Right lung (tissue), 5 donors: ENCODE data around the gene MAFG. TPM values are rescaled to one million over a fixed set of nuclear protein-coding genes. Genes with fewer than 3 reads are reported as not detected.

Experiments used
- DNase-seq, 2 donors: peaks; one replicate each; pipeline ENCODE4 v3.0.0-alpha.2; 2013
- polyA plus RNA-seq, 5 donors: library from polyadenylated mRNA; unstranded; fragments of 120-200 nt; gene quantifications; one replicate each; pipeline versions ENCODE4 v1.2.1 to v1.2.3, GENCODE V29; 2013; ENCODE audit warnings: inconsistent platforms in 1 of 5, low replicate concordance in 1 of 5; ENCODE audit not compliant: insufficient read length in 5 of 5, insufficient read depth in 1 of 5

Gene MAFG
- polyA plus RNA-seq, 5 donors: 7.1 to 13.4 (median 9.7) TPM

DNA sequence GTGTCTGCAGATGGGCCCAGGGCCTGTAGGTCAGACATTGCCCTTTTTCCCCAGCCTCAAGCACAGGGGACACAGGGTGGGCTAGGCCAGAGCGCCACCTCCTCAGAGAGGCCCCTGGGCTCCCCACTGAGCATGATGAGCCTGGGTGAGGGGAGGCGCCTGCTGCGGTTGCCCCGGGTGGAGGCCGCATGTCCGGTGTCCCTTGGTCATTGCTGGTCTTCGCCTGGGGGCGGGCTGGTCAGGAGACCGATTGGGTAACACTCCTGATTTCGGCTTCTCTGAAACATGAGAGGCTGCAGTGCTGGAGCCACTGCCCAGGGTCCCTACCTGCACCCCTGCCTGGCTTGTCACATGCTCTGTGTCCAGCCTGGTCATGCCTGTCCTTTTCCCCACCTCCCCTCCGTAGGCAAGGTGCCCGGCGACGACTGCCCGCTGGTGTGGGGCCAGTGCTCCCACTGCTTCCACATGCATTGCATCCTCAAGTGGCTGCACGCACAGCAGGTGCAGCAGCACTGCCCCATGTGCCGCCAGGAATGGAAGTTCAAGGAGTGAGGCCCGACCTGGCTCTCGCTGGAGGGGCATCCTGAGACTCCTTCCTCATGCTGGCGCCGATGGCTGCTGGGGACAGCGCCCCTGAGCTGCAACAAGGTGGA lies 27.9 kb downstream of the MAFG start:
- DNase-seq: no peak

DNA sequence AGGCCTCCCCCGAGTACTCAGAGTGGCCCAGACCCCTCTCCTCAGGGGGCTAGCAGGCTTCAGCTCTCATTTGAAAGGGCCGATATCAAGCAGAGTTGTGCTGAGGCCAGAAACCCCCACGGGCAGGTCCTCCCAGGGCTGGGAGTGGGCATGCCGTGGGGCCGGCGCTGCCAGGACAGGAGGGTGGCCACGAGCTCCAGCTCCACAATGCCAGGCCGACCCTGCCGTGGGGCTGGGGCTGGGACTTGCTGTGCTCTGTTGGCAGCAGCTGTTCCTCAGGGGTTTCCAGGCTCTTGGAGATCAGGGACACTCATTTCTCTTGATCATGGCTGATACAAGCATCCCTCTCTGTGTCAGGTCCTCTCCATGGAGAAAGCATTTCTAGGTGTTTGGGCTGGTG lies 28.6 kb downstream of the MAFG start:
- DNase-seq: no peak

DNA sequence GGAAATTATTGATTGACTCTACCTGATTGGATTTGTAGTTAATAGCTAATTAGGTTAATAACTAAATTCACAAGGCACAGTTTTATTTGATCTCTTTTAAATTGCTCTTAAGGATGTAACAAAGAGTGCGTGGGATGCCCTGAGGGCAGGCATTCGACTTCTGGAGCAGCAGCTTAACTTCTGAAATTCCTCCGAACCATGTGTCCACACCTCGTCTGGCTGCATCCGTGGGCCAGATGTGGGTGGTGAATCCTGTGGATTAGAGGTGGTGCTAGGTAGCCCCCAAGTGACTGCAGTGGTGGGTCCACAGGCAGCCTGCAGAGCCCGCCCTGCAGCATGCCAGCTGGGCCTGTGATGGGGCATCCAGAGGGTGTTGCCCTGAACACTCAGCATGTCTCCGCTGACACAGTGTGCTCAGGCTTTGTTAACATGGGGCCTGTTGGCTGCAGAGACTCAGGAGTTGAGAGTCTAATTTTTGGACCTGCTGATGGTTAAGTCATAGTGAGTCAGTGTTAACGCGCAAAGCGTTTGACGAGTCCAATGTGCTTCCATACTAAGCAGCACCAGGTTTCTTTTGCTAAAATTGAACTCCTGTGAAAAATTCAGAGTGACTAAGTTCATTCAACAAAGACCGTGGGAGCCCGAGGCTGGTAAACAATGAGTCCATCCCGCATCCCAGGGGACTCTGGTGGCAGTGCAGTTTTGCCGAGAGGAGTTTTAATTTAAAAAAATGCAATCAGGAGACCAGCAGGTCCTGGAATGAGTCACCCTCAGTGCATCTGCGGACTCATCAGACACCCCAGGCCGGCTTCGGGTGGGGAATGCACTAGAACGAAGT lies 29.3 kb downstream of the MAFG start:
- no peak for DNase-seq

DNA sequence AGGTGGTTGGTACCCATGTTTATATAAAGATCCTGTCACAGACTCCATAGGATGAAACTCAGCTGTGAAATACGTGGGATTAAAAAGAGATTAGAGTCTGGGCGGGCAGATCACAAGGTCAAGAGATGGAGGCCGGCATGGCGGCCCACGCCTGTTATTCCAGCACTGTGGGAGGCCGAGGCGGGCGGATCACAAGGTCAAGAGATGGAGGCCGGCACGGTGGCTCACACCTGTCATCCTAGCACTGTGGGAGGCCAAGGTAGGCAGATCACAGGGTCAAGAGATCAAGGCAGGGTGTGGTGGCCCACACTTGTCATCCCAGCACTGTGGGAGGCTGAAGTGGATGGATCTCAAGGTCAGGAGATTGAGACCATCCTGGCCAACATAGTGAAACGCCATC lies 32.1 kb downstream of the MAFG start:
- DNase-seq: no peak

DNA sequence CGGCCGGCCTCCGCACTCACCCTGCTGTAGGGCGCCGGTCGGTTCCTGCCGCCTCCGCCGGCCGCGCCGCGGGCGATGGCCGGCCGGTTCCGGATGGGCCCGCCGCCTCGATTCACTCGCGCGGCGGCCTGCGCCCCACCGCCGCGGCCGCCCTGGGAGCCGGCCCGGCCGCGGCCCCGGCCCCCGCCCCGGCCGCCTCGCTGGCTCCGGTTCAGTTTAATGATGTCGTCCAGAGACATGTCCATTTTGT lies 36.3 kb downstream of the MAFG start:
- DNase-seq: no peak

DNA sequence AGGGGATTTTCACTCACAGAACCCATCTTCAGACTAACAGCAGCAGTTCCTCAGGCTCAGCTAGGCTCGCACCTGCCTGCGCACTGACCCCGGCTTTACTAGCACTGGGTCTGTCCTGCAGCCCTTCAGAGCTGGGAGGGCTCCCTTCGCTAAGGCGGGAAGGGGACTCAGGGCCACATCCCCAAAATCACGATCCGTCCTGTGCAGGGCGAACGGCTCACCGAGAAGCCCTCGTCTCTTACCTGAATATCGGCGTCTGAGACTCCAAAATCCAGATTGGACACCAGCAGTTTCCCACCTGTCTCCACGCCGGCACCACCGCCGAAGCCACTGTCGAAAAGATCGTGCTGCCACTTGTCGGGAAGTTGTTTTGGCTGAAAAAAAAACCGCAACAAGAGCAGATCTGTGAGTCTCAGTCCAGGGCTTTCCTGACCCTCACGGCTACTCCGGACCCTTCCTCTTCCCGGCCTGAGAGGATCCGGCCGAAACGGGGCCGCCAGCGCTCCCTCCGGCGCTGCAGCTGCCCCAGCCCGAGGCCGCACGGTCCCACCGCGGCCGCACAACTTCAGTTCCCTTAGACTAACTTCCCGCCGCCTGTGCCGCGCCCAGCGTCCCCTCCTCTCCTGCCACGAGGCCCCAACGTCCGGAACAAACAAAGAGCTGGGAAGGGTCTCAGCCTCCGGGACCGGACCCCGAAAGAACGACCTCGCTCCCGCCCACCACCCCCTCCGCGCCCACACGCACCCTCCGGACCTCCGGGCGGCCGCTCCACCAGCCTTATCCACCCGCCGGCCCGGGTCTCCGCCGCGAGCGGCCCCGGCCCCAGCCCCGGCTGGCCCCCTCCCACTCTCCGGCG lies 36.9 kb downstream of the MAFG start:
- no peak for DNase-seq

DNA sequence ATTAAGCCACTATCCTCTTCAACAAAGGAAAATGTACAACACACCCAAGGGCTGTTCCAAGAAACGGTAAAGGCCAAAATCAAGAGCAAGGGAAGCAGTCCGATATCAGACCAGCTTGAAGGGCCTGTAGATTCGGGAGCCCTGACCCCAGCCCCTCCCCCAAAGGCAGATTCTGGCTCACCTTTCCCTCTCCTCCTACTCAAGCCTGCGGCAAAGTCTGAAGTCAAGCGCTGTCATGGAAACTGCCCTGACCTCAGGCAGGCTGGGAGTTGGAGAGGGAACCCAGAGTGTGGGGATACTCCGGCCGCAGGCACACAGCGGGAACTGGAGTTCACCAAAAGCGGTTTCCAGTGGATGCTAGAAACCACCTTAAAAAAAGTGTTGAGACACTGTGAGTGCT lies 37.9 kb downstream of the MAFG start:
- DNase-seq: no peak

DNA sequence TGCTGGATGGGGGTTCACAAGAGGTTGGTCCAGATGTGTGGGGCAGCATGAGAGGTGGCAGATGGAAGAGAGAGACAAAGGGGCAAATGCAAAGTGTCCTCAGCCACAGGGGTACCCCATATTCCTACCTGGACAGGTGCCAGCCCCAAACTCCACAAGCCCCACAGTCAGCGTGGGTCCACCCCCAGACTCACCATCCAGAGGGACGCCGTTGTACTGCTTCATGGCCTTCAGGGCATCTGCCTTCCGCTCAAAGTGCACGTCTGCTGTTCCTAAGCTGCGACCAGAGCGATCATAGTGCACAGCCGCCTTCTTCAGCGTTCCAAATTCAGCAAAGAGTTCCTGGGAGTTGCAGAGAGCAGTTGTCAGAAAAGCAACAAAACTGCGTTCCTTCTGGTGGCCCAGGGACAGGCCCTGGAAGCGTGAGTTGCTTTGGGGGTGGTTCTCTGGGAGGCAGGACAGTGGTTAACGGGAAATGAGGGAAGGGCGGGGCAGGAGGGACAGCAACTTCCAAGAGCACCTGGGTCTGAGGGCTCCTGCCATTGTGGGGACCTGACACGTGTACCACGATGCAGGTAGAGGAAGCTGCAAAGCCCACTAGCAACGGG lies 38.4 kb downstream of the MAFG start:
- no peak for DNase-seq

DNA sequence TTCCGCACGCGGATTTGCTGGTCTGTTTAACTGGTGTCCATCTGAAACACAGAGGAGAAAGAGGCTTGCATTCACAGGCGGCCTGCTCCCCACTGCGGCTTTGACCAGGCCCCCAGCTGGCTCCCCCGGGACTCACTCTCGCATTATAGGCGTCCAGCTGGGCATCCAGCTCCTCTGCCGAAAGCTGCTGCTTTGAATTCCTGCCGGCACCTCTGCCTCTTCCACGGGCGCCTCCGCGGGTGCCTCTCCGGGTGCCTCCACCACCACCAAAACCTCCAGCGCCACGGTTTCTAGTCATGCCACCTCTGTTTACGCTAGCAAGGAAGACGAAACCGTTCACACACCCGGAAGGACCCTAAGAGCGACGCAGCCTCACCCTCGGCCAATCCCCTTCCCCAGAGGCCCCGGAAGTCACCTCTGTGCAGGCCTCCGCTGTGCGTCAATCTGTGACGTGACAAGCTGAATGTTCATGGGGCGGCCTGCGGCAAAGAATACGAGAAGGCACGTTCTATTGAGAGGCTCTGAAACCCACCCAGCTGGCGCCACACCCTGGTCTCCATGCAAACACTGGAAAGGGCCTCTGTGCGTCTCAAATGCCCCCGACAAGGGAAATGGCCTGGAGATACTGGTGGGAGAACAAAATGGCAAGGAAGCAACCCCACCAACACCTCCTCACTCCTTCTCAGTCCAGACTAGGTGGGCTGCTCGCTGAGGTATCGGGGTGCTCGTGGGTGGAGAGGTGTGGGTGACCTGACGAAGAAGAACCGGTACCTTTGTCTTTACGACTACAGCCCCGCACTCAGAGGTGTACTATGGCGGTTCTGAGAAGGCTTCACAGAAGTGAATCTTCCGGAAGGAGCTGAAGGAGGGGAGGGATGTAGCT lies 39.2 kb downstream of the MAFG start:
- no peak for DNase-seq

DNA sequence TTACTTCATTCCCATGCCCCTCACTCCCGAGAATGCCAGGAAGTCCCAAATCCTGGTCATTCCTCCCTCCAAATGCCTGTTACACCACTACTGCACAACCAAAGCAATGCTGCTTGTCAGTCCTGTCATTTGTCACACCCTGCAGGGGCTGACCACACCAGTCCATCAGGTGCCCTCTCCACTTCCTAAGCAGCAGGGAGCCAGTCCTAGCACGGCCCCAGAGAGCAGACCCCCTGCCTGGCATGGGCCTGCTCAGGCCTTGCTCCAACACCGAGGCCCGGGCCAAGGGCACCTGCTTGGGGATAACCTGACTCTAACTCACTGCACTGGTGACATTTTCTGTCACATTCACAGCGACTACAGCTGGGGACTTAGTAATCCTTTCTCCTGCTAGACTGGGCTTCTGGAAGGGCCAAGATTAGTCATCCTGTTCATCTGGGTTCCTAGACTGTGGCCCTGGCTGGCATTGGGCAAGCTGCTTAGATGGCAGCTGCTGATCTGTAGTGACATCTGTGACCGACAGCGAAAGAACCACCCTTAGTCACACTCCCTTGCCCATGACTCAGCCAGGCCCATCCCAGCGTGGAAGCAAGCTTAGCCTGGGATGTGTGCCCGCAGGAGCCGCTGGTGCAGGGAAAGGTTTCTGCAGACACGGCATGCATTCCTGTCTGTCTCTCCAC lies 41.5 kb downstream of the MAFG start:
- DNase-seq: no peak

DNA sequence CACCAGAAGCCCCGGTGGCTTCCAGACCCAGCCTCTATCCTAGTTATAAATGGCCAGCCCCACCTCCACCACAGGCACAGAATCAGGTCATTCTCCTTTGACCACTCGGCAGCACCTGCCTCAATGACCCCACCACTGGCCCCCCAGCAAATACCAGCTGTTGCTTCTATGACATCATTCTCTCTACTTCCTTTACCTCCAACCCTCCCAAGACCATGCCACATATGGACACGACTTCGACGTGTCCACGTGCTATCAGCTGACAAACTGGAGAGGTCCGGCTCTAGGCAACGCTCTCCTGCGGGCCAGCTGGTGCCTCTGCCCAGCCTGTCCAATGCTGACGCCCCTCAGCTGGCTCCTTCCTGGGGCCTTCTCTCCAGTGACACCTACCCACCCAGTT lies 42.1 kb downstream of the MAFG start:
- DNase-seq: no peak

DNA sequence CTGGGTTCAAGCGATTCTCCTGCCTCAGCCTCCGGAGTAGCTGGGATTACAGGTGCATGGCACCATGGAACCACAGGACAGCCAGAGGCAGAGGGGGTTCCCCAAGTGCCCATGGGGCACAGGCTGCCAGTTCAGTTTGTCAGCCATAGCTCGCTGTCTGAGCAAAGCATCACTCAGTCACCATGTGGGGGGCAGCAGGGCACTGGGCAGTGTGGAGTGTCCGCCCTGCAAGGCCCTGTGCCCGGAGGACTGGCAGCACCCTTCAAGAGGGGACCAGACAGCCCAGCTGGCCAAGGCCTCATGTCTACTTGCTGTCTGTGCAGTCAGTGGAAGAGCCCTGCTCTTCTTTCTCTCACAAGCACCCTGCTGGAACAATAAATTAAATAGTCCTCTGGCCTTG lies 42.6 kb downstream of the MAFG start:
- DNase-seq: no peak

DNA sequence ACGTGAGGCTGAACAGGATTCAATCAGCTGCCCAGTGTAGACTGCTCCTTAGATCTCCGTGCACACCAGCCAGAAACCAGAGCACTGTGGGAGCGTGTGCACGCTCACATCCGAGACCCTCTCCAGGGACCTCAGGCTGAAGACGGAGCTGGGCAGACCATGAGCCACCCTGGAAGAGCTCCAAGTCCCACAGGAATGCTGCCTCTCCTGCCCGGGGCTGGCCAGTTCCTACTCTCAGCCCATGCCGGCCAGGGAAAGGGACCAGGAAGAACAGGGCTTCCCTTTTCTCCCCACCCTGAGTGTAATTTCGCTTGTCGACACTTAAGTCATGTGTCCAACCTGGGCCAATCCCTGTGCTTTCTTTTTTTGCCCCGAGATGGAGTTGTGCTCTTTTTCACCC lies 43.0 kb downstream of the MAFG start:
- no peak for DNase-seq

DNA sequence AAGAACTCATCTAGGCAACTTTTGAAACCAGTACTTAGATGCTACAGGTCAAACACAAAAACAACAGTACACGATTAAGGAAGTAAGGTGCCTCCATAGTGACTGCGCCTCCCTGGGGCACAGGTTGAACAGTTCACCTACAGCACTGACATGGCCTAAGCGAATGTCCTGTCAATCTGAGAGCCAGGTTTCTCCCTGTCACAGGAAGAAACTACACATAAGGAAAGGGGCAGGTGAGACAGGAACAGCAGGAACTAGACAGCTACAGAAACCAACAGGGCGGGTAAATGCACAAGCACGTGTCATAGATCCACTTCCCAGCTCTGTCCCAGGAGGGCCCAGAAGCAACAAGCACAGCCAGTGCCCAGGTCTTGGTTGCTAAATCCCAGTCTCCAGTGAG lies 48.4 kb downstream of the MAFG start:
- no peak for DNase-seq

DNA sequence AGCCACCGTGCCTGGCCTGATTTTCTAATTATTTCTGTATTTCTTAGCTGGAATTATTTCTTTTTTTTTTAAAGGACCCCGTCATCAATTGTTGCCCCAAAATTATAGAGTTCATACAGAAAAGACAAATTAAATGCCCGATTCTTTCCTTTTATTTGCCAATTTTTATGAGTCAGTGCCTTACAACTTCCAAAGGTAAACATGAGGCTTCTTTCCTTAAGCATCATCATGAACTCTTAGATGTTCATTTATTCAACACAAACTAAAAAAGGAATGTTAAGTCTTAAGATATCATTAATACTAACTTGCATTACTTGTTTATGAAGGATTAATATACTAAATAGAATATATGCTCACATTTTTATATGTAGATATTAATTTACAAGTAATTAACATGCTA lies 49.2 kb downstream of the MAFG start:
- DNase-seq: no peak

DNA sequence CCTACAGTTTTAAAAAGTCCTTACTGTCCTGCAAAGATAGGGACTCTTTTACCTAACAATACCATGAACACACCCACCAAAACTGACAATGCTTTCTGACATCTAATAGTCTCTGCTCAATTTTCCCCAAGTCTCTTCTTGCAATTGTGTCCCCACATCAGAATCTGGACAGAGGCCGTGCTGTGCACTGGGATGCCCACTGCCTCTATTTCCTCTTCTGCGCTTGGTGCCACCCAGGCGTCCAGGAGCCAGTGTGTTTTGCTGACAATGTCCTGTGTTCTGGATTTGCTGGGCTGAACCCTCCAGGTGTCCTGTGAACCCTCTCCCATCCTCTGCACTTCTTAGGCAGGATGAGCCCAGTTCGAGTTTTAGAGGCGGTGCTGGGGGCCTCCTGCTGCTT lies 50.0 kb downstream of the MAFG start:
- no peak for DNase-seq

DNA sequence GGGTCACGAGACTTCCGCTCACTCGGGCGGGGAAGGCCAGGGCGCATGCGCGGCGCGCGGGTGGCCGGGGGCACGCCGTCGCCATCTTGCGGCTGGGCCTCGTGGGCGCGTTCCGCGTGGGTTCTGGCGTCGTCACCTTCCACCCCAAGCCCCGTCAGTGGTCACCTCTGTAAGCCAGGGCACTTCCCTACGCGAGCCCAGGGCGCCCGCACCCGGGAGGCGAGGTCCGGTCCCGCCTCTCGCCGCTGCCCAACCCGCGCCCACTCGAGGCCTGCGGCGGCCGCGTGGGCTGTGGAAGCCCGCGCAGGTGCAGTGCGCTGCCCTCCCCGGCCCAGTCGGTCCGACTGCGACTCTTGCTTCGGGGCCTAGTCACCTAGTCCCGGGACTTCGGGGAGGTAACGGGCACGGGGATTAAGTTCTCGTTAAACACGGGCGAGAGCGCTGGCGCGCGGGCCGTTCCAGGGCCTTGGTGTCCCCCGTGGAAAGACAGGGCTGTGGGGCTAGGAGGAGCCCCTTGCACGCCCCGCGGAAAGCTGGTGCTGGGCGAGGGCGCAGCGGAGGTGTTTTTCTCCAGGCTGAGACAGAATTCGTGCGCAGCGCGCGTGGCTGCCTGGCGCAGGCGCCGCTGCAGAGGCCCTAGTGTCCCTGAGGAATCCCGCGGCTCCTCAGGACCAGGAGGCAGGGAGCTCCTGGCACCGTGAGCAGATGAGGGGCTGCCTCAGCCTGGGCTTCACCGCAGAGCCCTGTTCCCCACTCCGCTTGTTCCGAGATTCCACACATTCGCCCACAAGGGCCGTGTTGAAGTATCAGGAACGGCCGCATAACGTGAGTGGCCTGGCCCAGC lies 55.9 kb downstream of the MAFG start:
- peak; percentile 88 to 92 for DNase-seq

DNA sequence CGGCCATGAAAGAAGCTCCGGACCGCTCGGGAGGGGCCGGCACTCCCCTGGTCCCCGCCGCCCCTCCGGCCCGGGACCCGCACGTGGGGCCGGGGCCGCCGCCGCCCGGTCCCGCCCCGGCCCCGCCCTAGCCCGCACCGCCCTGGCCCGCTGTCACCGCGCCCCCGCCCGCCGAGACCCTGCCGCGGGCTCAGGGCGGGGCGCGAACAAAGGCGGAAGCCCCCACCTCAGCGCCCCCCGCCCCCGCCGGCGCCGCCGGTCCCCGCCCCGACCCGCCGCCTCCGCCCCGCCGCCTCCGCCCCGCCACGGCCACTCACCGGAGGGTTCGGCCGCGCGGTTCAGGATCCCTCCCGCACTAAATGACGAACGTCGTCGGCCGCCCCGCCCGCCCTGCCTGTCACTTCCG lies 56.6 kb downstream of the MAFG start, which contains the start of gene ARHGDIA:
Gene ARHGDIA (minus strand): TSS at position 357 of the 406 bp plus-strand sequence. CDS start 1,407 bp downstream, outside the sequence.
- DNase-seq: no peak

DNA sequence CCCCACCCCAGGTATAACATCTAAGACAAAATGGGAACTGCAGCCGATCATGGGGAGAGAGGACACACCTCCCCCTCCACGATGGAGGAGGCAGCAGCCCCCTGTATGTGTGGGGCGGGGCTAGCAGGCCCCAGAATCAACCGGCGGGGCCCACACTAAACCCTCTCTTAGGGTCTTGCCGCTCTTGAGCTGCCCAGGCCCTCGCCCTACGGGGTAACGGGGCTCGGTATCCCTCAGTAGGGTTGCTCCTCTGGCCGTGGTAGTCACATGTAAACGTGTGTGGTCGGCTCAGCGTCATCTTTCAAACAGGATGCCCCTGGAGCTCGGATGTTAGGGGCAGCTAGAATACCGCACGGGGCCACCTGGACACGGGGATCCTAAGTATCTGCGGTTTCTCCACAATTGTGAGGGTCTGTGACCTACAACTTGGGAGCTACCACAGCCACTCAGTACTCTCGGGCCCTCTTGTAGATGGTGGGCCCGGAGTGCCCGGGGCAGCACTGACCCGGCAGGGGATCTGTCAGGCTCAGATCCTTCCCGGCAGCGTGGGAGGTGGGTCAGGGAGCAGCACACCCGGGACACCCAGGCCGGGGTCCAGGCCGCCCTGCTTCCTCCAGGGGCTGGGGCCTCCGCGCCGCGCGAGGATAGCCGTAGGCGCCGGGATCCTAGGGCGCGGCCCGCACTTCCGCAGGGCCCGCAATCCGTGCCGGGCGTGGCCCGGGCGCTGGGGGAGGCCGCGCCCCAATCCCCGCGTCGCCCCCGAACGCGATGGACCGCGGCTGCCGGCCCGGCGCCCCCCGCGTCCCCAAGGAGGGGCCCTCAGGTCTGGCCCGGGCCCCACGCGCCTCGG lies 57.2 kb downstream of the MAFG start:
- peak in 1 of 2 donors; percentile 18 for DNase-seq
